Measurements from ENCODE around the gene GINS2.

GINS2 gene

GRCh38 chr16:85649411-85650134 is 39.2 kb downstream of the GINS2 start:
- Histone ChIP-seq H3K4me2 (ENCODE audit: low read length) (no peak overlapping the region), H3K4me3 (ENCODE audit: low read depth, low read length, poor library complexity, severe bottlenecking) (no peak overlapping the region), H3K79me2 (ENCODE audit: insufficient read depth, low read length) (no peaks in the 10 kb centered on the region), H3K36me3 (ENCODE audit: insufficient read depth, low read length) (peaks cover 37% of the 10 kb centered on the region; the same call in 1 of the 2 replicates), H3K27me3 (ENCODE audit: insufficient read depth, low read length) (no peaks in the 10 kb centered on the region), H3K27ac (ENCODE audit: low read depth, low read length, poor library complexity, severe bottlenecking) (peak overlapping the region; percentile 22), H3K4me1 (ENCODE audit: insufficient read depth, low read length, severe bottlenecking) (peaks cover 33% of the 10 kb centered on the region), H3F3A (ENCODE audit: insufficient read depth, low read length) (no peaks in the 10 kb centered on the region; the same call in 1 of the 2 replicates), H2AFZ (ENCODE audit: low read length) (no peak overlapping the region), H3K9me2 (ENCODE audit: low read depth, low read length) (no peaks in the 10 kb centered on the region), H3K9me3 (ENCODE audit: low read length) (no peaks in the 10 kb centered on the region), H3K9ac (ENCODE audit: low read length) (no peak overlapping the region), H4K20me1 (ENCODE audit: insufficient read depth, low read length) (no peaks in the 10 kb centered on the region)
- no peak for TF ChIP-seq CTCF (IDR thresholded peaks at IDR 0.05; ENCODE audit: low read length)
- TF ChIP-seq EZH2 (IDR thresholded peaks at IDR 0.05; ENCODE audit: borderline replicate concordance, low read length), result no peak

- H3K4me3 ChIP-seq (ENCODE audit: low read depth, low read length, poor library complexity, severe bottlenecking), result no peak overlapping the region
- no peaks in the 10 kb centered on the region for H3K9me3 ChIP-seq (ENCODE audit: low read length)
- H3K79me2 ChIP-seq (ENCODE audit: insufficient read depth, low read length), result no peaks in the 10 kb centered on the region
- H3K9ac ChIP-seq (ENCODE audit: low read length), result no peak overlapping the region
- peak overlapping the region; percentile 22 for H3K27ac ChIP-seq (ENCODE audit: low read depth, low read length, poor library complexity, severe bottlenecking)
- H3F3A ChIP-seq (ENCODE audit: insufficient read depth, low read length), result no peaks in the 10 kb centered on the region; the same call in 1 of the 2 replicates
- peaks cover 33% of the 10 kb centered on the region for H3K4me1 ChIP-seq (ENCODE audit: insufficient read depth, low read length, severe bottlenecking)
- H4K20me1 ChIP-seq (ENCODE audit: insufficient read depth, low read length), result no peaks in the 10 kb centered on the region
- H3K36me3 ChIP-seq (ENCODE audit: insufficient read depth, low read length), result peaks cover 29% of the 10 kb centered on the region; the same call in 1 of the 2 replicates
- TF ChIP-seq CTCF (IDR thresholded peaks at IDR 0.05; ENCODE audit: low read length) (no peak), EZH2 (IDR thresholded peaks at IDR 0.05; ENCODE audit: borderline replicate concordance, low read length) (no peak)
- H3K27me3 ChIP-seq (ENCODE audit: insufficient read depth, low read length), result no peaks in the 10 kb centered on the region
- H3K9me2 ChIP-seq (ENCODE audit: low read depth, low read length), result no peaks in the 10 kb centered on the region
- no peak overlapping the region for H2AFZ ChIP-seq (ENCODE audit: low read length)
- H3K4me2 ChIP-seq (ENCODE audit: low read length), result no peak overlapping the region
Observed at GRCh38 chr16:85648805-85649204, 39.9 kb downstream of the GINS2 start.

- no peak overlapping the region for H3K27ac ChIP-seq (ENCODE audit: low read depth, low read length, poor library complexity, severe bottlenecking)
- peaks cover 26% of the 10 kb centered on the region; the same call in 1 of the 2 replicates for H3K36me3 ChIP-seq (ENCODE audit: insufficient read depth, low read length)
- H2AFZ ChIP-seq (ENCODE audit: low read length), result no peak overlapping the region
- H3K9me3 ChIP-seq (ENCODE audit: low read length), result no peaks in the 10 kb centered on the region
- no peaks in the 10 kb centered on the region for H3K79me2 ChIP-seq (ENCODE audit: insufficient read depth, low read length)
- no peak overlapping the region for H3K4me2 ChIP-seq (ENCODE audit: low read length)
- no peak overlapping the region for H3K9ac ChIP-seq (ENCODE audit: low read length)
- no peaks in the 10 kb centered on the region for H4K20me1 ChIP-seq (ENCODE audit: insufficient read depth, low read length)
- no peak for TF ChIP-seq EZH2 (IDR thresholded peaks at IDR 0.05; ENCODE audit: borderline replicate concordance, low read length)
- TF ChIP-seq CTCF (IDR thresholded peaks at IDR 0.05; ENCODE audit: low read length), result no peak
- no peaks in the 10 kb centered on the region; the same call in 1 of the 2 replicates for H3F3A ChIP-seq (ENCODE audit: insufficient read depth, low read length)
- H3K4me3 ChIP-seq (ENCODE audit: low read depth, low read length, poor library complexity, severe bottlenecking), result no peak overlapping the region
- no peaks in the 10 kb centered on the region for H3K9me2 ChIP-seq (ENCODE audit: low read depth, low read length)
- no peaks in the 10 kb centered on the region for H3K27me3 ChIP-seq (ENCODE audit: insufficient read depth, low read length)
- H3K4me1 ChIP-seq (ENCODE audit: insufficient read depth, low read length, severe bottlenecking), result peaks cover 33% of the 10 kb centered on the region
Observed at GRCh38 chr16:85648070-85648714, 40.6 kb downstream of the GINS2 start.

Data from OCI-LY1 (cell line).